ENCODE measurements around the gene GMPR. TPM values are rescaled to one million over a fixed set of nuclear protein-coding genes. Genes with fewer than 3 reads are reported as not detected.

Gene GMPR
- total and polyA plus RNA-seq, 8 donors: 4.5 to 25.9 (median 7.0) TPM

- FAIRE-seq (no peak), DNase-seq (no peak), ATAC-seq (no peak)
- no peak overlapping the region for H3K27ac ChIP-seq
- H3K27me3 ChIP-seq: no peaks in the 10 kb centered on the region
- 50 to 56% methylated on average over 8 of the region's 8 CpGs for WGBS, 2 donors
- H3K4me1 ChIP-seq: peaks cover 19 to 21% (median 19%) of the 10 kb centered on the region in 3 donors
- intact Hi-C loops (cut with DNase I): no loop called here
- H3K36me3 ChIP-seq: no peaks in the 10 kb centered on the region
- H3K9me3 ChIP-seq: no peaks in the 10 kb centered on the region
- no peak for TF ChIP-seq CTCF (IDR thresholded peaks at IDR 0.05)
- H3K4me3 ChIP-seq: no peak overlapping the region
Measured at GRCh38 chr6:16243055-16243454, 4.7 kb downstream of the GMPR start.

- no peaks in the 10 kb centered on the region for H3K36me3 ChIP-seq
- H3K27ac ChIP-seq: peak overlapping the region in 3 of 4 donors; percentile 45 to 52 (median 48)
- TF ChIP-seq CTCF (IDR thresholded peaks at IDR 0.05): no peak
- DNase-seq (no peak), FAIRE-seq (no peak), ATAC-seq (no peak)
- peaks cover 19 to 21% (median 19%) of the 10 kb centered on the region in 3 donors for H3K4me1 ChIP-seq
- no peak overlapping the region for H3K4me3 ChIP-seq
- no peaks in the 10 kb centered on the region for H3K27me3 ChIP-seq
- intact Hi-C loops (cut with DNase I): no loop called here
- no peaks in the 10 kb centered on the region for H3K9me3 ChIP-seq
- 87 to 93% methylated on average over 5 of the region's 5 CpGs for WGBS, 2 donors
Measured at GRCh38 chr6:16243664-16244063, 5.3 kb downstream of the GMPR start.

- 19 to 25% methylated on average over 5 of the region's 5 CpGs for WGBS, 2 donors
Measured at GRCh38 chr6:16244446-16244845, 6.1 kb downstream of the GMPR start.

GRCh38 chr6:16244869-16245451 lies 6.6 kb downstream of the GMPR start:
- 54 to 56% methylated on average over 10 of the region's 10 CpGs for WGBS, 2 donors
- TF ChIP-seq CTCF (IDR thresholded peaks at IDR 0.05): no peak
- DNase-seq: peak in 2 of 6 donors; percentile 43 to 58
- H3K9me3 ChIP-seq: no peaks in the 10 kb centered on the region
- peak overlapping the region; percentile 25 to 52 (median 46) for H3K27ac ChIP-seq
- ATAC-seq: peak; percentile 77 to 88 (median 81)
- no peaks in the 10 kb centered on the region for H3K27me3 ChIP-seq
- H3K4me1 ChIP-seq: peaks cover 15 to 16% (median 16%) of the 10 kb centered on the region in 3 donors
- no peaks in the 10 kb centered on the region for H3K36me3 ChIP-seq
- intact Hi-C loops (cut with DNase I): no loop called here
- H3K4me3 ChIP-seq: no peak overlapping the region
- FAIRE-seq: no peak

More at GRCh38 chr6:16244446-16244845, 6.1 kb downstream of the GMPR start:
- Histone ChIP-seq H3K27me3 (no peaks in the 10 kb centered on the region), H3K4me1 (peaks cover 19 to 21% (median 19%) of the 10 kb centered on the region in 3 donors), H3K9me3 (no peaks in the 10 kb centered on the region), H3K27ac (peak overlapping the region; percentile 25 to 52 (median 46)), H3K4me3 (no peak overlapping the region), H3K36me3 (no peaks in the 10 kb centered on the region)
- ATAC-seq (peak; percentile 35 to 62 (median 46)), FAIRE-seq (no peak), DNase-seq (peak in 2 of 6 donors; percentile 23 to 35)
- intact Hi-C loops (cut with DNase I): no loop called here
- TF ChIP-seq CTCF (IDR thresholded peaks at IDR 0.05): no peak

- Histone ChIP-seq H3K27me3 (no peaks in the 10 kb centered on the region), H3K4me3 (no peak overlapping the region), H3K9me3 (no peaks in the 10 kb centered on the region), H3K4me1 (peaks cover 8 to 13% (median 12%) of the 10 kb centered on the region in 3 donors), H3K36me3 (no peaks in the 10 kb centered on the region), H3K27ac (no peak overlapping the region)
- 95 to 97% methylated on average over 7 of the region's 7 CpGs for WGBS, 2 donors
- ATAC-seq: no peak
- TF ChIP-seq CTCF (IDR thresholded peaks at IDR 0.05): no peak
- no peak for DNase-seq
- no peak for FAIRE-seq
- intact Hi-C loops (cut with DNase I): no loop called here
Measured at GRCh38 chr6:16248271-16248853, 10.0 kb downstream of the GMPR start.
